Ascending aorta (tissue), 2 donors: Measurements from ENCODE around the gene CLEC12A. TPM values are rescaled to one million over a fixed set of nuclear protein-coding genes. Genes with fewer than 3 reads are reported as not detected.

Source experiments
- DNase-seq, 2 donors: peaks; one replicate each; pipeline ENCODE4 v3.0.0-alpha.2; 2019; ENCODE audit warnings: low spot score in 2 of 2
- H3K27ac ChIP-seq, 2 donors: fragments of 200-600 bp; sonication (generic); one replicate each; pipeline ENCODE4 v1.5.1; 2016 to 2017; ENCODE audit warnings: mild to moderate bottlenecking in 1 of 2
- H3K27me3 ChIP-seq: fragments of 200-600 bp; sonication (generic); one replicate; pipeline ENCODE4 v1.5.1; 2017
- H3K36me3 ChIP-seq, 2 donors: fragments of 200-600 bp; sonication (generic); one replicate each; pipeline ENCODE4 v1.5.1; 2016
- H3K4me1 ChIP-seq, 2 donors: fragments of 200-600 bp; sonication (generic); one replicate each; pipeline ENCODE4 v1.5.1; 2016 to 2017; ENCODE audit warnings: mild to moderate bottlenecking in 1 of 2
- H3K4me3 ChIP-seq, 2 donors: fragments of 200-600 bp; sonication (generic); one replicate each; pipeline ENCODE4 v1.5.1; 2016 to 2017; ENCODE audit warnings: mild to moderate bottlenecking in 1 of 2
- H3K9me3 ChIP-seq, 2 donors: fragments of 200-600 bp; sonication (generic); one replicate each; pipeline ENCODE4 v1.5.1; 2016
- CTCF ChIP-seq, 3 experiments: fragments of 200-600 bp in 2 of 3; fragments of 450-650 bp in 1 of 3; sonication (generic) in 2 of 3; IDR thresholded peaks; one replicate each; pipeline ENCODE4 v1.5.1; 2016 to 2019; ENCODE audit warnings: antibody characterized with exemption in 3 of 3, mild to moderate bottlenecking in 1 of 3, moderate library complexity in 1 of 3
- intact Hi-C: fragments of 100-400 bp; cut with DNase I; formaldehyde crosslinking; loops from one replicate; pipeline ENCODE4 v1.15.1; 2023
- total RNA-seq: library from RNA; depleted of rRNA; stranded (reverse); fragments of >200 nt; gene quantifications from one replicate; pipeline ENCODE4 v1.1.0, GENCODE V29; 2016

CLEC12A gene
- total RNA-seq, 1 donor from 2014 or later = not detected

DNA sequence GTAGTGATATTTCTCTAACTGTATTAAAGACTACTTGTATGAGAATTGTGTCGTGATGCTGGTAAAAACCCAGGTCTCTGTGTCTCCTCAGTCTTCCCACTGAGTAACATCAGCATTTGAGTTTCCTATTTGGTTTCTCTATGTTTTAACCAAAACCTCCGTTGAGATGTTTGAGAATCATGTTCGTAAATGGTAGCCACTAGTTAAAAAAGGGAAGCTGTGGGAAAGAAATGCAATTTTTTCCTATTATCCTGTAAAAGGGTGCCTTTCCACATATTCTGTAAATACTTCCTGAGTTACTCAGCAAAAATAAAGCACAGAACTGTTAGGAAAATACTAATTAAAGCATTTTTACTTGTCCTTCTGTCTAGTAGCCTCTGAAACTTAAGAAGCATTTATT is 20.7 kb downstream of the CLEC12A start:
- no peak for TF ChIP-seq CTCF (IDR thresholded peaks at IDR 0.05)
- Histone ChIP-seq H3K27ac (no peak overlapping the region), H3K9me3 (no peaks in the 10 kb centered on the region), H3K27me3 (no peaks in the 10 kb centered on the region), H3K36me3 (no peaks in the 10 kb centered on the region), H3K4me1 (no peaks in the 10 kb centered on the region), H3K4me3 (no peak overlapping the region)
- no peak for DNase-seq
- intact Hi-C loops = no loop called here

GRCh38 chr12:9992296-9992695 is 21.1 kb downstream of the CLEC12A start:
- Histone ChIP-seq H3K4me3 (no peak overlapping the region), H3K36me3 (no peaks in the 10 kb centered on the region), H3K4me1 (no peaks in the 10 kb centered on the region), H3K27ac (no peak overlapping the region), H3K27me3 (no peaks in the 10 kb centered on the region), H3K9me3 (no peaks in the 10 kb centered on the region)
- no peak for TF ChIP-seq CTCF (IDR thresholded peaks at IDR 0.05)
- intact Hi-C loops = no loop called here
- DNase-seq = no peak

GRCh38 chr12:9999016-9999415 is 27.8 kb downstream of the CLEC12A start, which contains the start of gene CLEC1B:
Gene CLEC1B, minus strand, starts transcription at chr12:9999121. Its CDS starts 21 bp downstream, at chr12:9999100.
- Histone ChIP-seq H3K27me3 (no peaks in the 10 kb centered on the region), H3K27ac (no peak within 1 kb of the TSS), H3K4me3 (no peak within 1 kb of the TSS), H3K36me3 (no peaks in the 10 kb centered on the region), H3K4me1 (no peaks in the 10 kb centered on the region), H3K9me3 (no peaks in the 10 kb centered on the region)
- TF ChIP-seq CTCF (IDR thresholded peaks at IDR 0.05) = no peak
- no peak for DNase-seq
- intact Hi-C loops = no loop called here

DNA sequence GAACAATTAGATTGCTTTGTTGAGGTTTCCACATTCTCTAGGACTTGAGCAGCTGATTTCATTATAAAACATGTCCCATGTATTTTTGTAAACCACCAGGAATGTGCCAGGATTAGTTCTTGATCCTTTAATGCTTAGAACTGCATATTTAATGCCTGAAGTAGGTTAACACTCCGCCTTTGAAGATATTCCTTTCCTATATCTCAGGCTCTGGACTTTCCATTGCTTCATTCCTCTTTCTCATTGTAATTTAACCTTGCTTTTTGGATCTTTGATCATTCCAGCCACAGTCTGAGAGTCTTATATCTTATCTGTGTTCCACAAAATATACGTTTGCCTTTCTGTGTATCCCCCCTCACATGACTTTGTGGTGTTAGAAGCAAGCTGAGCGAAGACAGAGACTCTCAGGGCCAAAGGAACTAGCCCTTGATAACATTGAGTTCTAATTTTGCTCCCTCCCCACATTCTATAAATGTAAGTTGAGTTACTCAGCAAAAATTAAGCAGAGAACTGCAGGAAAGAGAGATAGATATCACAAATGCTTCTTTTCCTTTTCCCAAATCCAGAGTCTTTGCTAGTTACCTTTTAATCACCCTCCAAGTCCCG is 30.1 kb downstream of the CLEC12A start:
- no peaks in the 10 kb centered on the region for H3K4me1 ChIP-seq
- no peak for DNase-seq
- no peak for TF ChIP-seq CTCF (IDR thresholded peaks at IDR 0.05)
- no peaks in the 10 kb centered on the region for H3K36me3 ChIP-seq
- intact Hi-C loops = no loop called here
- H3K4me3 ChIP-seq = no peak overlapping the region
- no peaks in the 10 kb centered on the region for H3K9me3 ChIP-seq
- no peaks in the 10 kb centered on the region for H3K27me3 ChIP-seq
- H3K27ac ChIP-seq = no peak overlapping the region

- Histone ChIP-seq H3K36me3 (no peaks in the 10 kb centered on the region), H3K27ac (no peak overlapping the region), H3K9me3 (no peaks in the 10 kb centered on the region), H3K4me1 (no peaks in the 10 kb centered on the region), H3K27me3 (no peaks in the 10 kb centered on the region), H3K4me3 (no peak overlapping the region)
- TF ChIP-seq CTCF (IDR thresholded peaks at IDR 0.05) = no peak
- no peak for DNase-seq
- intact Hi-C loops = no loop called here
Measured at GRCh38 chr12:10012630-10013330, 41.6 kb downstream of the CLEC12A start.
